Mononuclear cell (primary cell): ENCODE data around the gene SYCP3. TPM values are rescaled to one million over a fixed set of nuclear protein-coding genes. Genes with fewer than 3 reads are reported as not detected.

ENCODE experiments used
- H3K27me3 ChIP-seq: 2 replicates; pipeline ENCODE4 v1.6.0; 2011; ENCODE audit warnings: low read length, control low read depth; ENCODE audit not compliant: insufficient read depth
- H3K4me1 ChIP-seq: 2 replicates; pipeline ENCODE4 v1.5.1; 2011; ENCODE audit warnings: mild to moderate bottlenecking, low read length, control low read depth; ENCODE audit not compliant: insufficient read depth
- H3K4me3 ChIP-seq: 2 replicates; pipeline ENCODE4 v1.5.1; 2011; ENCODE audit warnings: mild to moderate bottlenecking, low read length, moderate library complexity
- H3K9me3 ChIP-seq: 2 replicates; pipeline ENCODE4 v1.5.1; 2011; ENCODE audit warnings: low read depth, mild to moderate bottlenecking, control low read depth, low read length
- total RNA-seq: library from RNA; depleted of rRNA; stranded (reverse); fragments of >200 nt; gene quantifications from one replicate; pipeline ENCODE4 v1.2.3, GENCODE V29; 2012

The SYCP3 gene
- 0.21 TPM for total RNA-seq

DNA sequence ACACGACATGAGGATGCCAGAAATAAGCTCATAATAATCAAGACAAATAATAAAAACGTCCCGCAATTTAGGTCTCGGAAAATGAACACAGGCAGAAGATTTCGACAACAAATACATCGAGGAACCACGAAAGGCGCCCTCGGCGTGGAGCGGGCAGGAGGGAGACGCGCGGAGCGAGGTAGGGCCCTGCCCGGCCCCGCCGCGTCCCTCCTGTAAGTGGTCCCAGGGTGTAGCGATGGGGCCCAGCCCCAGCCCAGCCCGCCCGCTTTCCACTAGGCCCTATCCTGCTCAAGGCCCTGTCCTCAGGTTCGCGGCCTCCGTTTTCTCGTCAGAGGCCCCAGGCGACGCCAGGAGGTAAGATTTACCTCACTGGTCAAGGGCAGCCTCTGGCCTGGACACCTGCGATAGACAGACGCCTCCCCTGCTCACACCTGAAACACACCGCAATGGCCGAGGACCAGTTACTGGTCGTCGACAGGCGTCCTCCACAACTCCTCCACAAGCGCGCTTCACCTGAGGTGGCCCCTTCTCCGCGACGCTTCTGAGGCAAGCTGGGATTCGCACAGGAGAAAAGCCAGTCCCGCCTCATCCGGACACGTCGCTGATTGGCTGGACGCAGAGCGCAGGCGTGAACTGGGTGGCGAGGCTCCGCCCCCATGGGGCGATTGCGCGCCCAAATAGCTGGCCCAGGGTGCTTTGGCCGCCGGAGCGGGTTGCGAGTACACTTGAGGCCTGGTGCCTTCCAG, at the start of gene SYCP3:
Gene SYCP3 (minus strand): TSS at position 543 of the 746 bp plus-strand sequence. CDS start 1,527 bp downstream, outside the sequence.
- H3K4me1 ChIP-seq: peaks cover under 1% of the 10 kb centered on the region
- no peaks in the 10 kb centered on the region for H3K27me3 ChIP-seq
- H3K4me3 ChIP-seq: no peak within 1 kb of the TSS
- no peaks in the 10 kb centered on the region for H3K9me3 ChIP-seq

DNA sequence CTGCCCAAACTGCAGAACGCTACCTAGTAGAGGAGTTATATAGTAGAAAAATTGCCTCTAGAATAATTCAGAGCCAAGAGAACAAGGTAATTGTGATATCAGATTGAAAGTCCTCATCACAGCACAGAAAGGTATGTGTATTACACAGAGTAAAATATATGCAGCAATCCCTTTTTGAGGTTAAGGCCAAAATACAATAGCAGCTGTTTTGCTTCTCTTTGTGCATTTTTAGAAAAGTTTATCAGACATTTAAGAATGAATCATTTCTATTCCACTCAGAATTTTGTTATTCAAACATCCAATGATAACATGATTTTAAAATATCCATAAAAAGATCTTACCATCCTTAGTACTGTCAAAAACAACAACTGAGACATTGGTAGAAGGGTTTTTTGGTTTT, 46.4 kb upstream of the SYCP3 start:
- Histone ChIP-seq H3K27me3 (no peaks in the 10 kb centered on the region), H3K9me3 (no peaks in the 10 kb centered on the region), H3K4me1 (peaks cover 8% of the 10 kb centered on the region), H3K4me3 (no peak overlapping the region)

DNA sequence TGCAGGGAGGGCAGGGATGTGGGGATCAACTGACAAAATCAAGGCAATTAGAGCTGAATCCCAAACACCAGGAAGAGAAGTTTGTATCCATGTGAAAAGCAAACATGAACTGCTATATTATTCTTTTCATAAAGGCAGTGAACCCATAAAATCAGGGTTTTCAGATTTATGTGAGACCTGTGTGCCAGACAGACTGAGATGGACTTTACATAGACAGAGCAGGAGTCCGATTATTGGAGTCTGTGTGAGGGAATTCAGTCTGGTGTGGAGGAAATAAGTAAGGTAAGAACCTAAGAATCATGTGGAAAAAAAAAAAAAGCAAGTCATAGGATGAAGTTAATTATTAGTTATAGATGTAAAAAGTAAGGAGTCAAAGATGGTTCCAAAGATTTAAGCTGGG, 45.1 kb upstream of the SYCP3 start:
- Histone ChIP-seq H3K4me3 (no peak overlapping the region), H3K4me1 (peaks cover 21% of the 10 kb centered on the region), H3K9me3 (no peaks in the 10 kb centered on the region), H3K27me3 (no peaks in the 10 kb centered on the region)

DNA sequence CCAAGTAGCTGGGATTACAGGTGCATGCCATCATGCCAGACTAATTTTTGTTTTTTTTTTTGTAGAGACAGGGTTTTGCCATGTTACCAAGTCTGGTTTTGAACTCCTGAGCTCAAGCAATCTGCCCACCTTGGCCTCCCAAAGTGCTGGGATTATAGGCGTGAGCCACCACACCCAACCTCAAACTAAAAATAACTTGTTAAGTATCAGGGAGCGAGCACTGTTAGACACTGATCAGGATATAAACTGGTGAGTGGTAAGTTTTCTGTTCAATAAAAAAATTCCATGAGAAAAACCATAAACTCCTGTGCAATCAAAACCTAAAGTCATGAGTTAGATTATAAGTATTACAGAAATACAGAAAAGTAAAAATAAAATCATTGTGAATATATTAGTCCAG, 44.6 kb upstream of the SYCP3 start:
- Histone ChIP-seq H3K4me3 (no peak overlapping the region), H3K9me3 (no peaks in the 10 kb centered on the region), H3K27me3 (no peaks in the 10 kb centered on the region), H3K4me1 (peaks cover 25% of the 10 kb centered on the region)

DNA sequence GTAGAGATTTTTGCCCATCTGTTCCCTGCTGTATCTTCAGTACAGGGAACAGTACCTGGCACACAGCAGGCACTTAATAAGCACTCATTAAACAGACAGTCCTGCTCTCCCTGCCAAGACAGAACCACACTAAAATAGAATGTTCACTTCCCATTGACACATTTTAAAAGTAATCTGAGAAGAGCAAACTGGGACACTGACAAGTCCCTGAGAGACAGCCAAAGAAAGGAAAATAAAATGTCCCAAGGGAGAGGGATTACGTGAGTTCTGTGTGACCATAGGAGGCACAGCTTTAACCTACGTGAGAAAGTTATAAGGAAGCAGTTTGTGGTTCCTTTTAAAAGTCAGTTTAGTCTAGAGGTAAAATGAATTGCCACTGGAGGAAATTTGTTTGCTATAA, 43.9 kb upstream of the SYCP3 start:
- Histone ChIP-seq H3K4me3 (no peak overlapping the region), H3K9me3 (no peaks in the 10 kb centered on the region), H3K27me3 (no peaks in the 10 kb centered on the region), H3K4me1 (peaks cover 25% of the 10 kb centered on the region)

DNA sequence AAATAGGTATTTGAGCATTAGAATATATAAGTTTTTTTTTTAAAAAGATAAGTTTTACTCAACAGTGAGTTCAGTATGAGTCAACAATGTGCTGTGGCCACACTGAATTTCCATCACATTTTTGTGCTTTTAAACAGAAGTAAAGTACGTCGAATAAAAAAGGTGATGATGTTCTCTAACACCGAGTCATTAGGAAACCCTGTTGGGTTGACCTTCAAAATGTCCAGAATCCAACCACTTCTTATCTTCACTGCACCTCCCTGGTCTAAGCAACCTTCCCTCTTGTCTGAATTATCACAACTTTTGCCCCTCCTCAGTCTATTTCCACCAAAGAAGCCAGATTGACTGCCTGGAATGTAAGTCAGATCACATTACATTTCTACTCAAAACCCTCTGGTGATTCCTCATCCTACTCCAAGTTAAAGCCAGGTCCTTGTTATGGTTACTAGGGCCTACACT, 43.0 kb upstream of the SYCP3 start:
- Histone ChIP-seq H3K9me3 (no peaks in the 10 kb centered on the region), H3K4me3 (no peak overlapping the region), H3K4me1 (peaks cover 33% of the 10 kb centered on the region), H3K27me3 (no peaks in the 10 kb centered on the region)

DNA sequence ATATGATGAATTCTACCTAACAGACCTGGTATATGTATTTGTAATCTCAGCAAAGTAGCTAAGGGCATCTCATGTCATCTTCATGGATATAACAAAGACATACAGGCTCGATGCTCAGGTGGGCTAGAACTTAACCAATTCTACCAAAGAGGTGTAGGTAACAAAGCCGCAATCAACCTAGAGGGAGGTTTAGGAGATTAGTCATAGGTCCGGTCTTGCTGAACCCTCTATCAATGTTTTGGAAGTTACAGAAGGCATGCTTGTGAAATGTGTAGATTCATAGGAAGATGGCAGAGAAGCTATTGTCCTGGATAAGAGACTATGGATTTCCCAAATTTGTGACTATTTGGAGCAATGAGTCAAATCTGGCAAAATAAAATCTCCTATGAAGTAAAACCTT, 42.6 kb upstream of the SYCP3 start:
- peaks cover 38% of the 10 kb centered on the region for H3K4me1 ChIP-seq
- H3K27me3 ChIP-seq: no peaks in the 10 kb centered on the region
- H3K9me3 ChIP-seq: no peaks in the 10 kb centered on the region
- no peak overlapping the region for H3K4me3 ChIP-seq

DNA sequence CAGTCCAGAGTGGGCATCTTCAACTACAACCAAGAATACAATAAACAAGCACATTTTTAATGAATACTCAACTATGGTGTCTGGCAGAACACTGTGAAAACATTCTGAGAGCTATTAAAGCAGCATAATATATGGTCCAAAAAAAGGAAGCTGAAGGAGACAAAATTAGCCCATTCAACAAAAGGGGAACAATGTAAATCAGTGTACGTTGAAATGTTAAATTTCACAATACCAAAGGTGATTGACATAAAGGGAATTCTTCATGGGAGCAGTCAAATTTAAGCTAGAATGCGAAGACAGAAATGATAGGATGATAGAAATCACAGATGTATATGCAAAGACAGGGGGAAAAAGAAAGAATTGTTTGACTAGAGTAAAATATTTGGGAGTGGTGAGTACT, 41.3 kb upstream of the SYCP3 start:
- H3K4me3 ChIP-seq: no peak overlapping the region
- no peaks in the 10 kb centered on the region for H3K27me3 ChIP-seq
- H3K9me3 ChIP-seq: no peaks in the 10 kb centered on the region
- peaks cover 42% of the 10 kb centered on the region for H3K4me1 ChIP-seq

GRCh38 chr12:101779626-101780025, 40.4 kb upstream of the SYCP3 start:
- Histone ChIP-seq H3K4me1 (peaks cover 42% of the 10 kb centered on the region), H3K27me3 (no peaks in the 10 kb centered on the region), H3K9me3 (no peaks in the 10 kb centered on the region), H3K4me3 (no peak overlapping the region)

GRCh38 chr12:101779200-101779599, 39.9 kb upstream of the SYCP3 start:
- Histone ChIP-seq H3K4me1 (peaks cover 42% of the 10 kb centered on the region), H3K27me3 (no peaks in the 10 kb centered on the region), H3K4me3 (no peak overlapping the region), H3K9me3 (no peaks in the 10 kb centered on the region)

DNA sequence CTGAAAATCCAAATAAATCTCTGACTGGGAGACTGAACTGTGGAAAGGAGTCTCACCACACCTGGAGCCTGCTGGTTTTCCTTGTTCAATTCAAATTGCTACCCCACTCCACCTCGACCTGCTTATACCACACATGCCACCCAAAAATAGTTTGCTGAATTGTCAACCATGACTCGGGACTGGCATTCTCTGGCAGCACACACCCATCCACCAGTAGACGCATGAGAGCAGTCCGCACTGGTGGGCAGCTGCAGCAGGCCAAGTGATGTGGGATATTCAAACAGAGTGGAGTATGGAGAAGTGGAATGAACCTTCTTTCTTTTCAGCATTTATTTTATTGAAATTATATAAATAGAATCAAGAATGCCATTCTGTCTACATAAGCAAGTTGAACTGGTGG, 38.7 kb upstream of the SYCP3 start:
- H3K4me1 ChIP-seq: peaks cover 51% of the 10 kb centered on the region

GRCh38 chr12:101777485-101777884, 38.2 kb upstream of the SYCP3 start:
- no peak overlapping the region for H3K4me3 ChIP-seq
- H3K9me3 ChIP-seq: no peaks in the 10 kb centered on the region
- H3K27me3 ChIP-seq: no peaks in the 10 kb centered on the region
- H3K4me1 ChIP-seq: peaks cover 56% of the 10 kb centered on the region

More for the DNA sequence above, 38.7 kb upstream of the SYCP3 start:
- H3K27me3 ChIP-seq: no peaks in the 10 kb centered on the region
- no peak overlapping the region for H3K4me3 ChIP-seq
- H3K9me3 ChIP-seq: no peaks in the 10 kb centered on the region

- H3K4me1 ChIP-seq: peaks cover 61% of the 10 kb centered on the region
- no peak overlapping the region for H3K4me3 ChIP-seq
- H3K9me3 ChIP-seq: no peaks in the 10 kb centered on the region
- no peaks in the 10 kb centered on the region for H3K27me3 ChIP-seq
Observed at GRCh38 chr12:101775816-101776215, 36.6 kb upstream of the SYCP3 start.

GRCh38 chr12:101773650-101774162, 34.4 kb upstream of the SYCP3 start:
- no peaks in the 10 kb centered on the region for H3K9me3 ChIP-seq
- no peaks in the 10 kb centered on the region for H3K27me3 ChIP-seq
- H3K4me1 ChIP-seq: peaks cover 43% of the 10 kb centered on the region
- no peak overlapping the region for H3K4me3 ChIP-seq

GRCh38 chr12:101772012-101772775, 32.9 kb upstream of the SYCP3 start:
- H3K4me1 ChIP-seq: peaks cover 33% of the 10 kb centered on the region
- H3K9me3 ChIP-seq: no peaks in the 10 kb centered on the region
- H3K27me3 ChIP-seq: no peaks in the 10 kb centered on the region
- no peak overlapping the region for H3K4me3 ChIP-seq
